ENCODE data around the gene MCTP1. TPM values are rescaled to one million over a fixed set of nuclear protein-coding genes. Genes with fewer than 3 reads are reported as not detected.

Gene MCTP1
- total and polyA plus RNA-seq, 9 of the 15 experiments (the other 6 are each of a cell fraction or from before 2014, with no cell fraction given), result 0.04 to 0.93 (median 0.06) TPM; not detected in 4

- peak; percentile 70 for TF ChIP-seq NFE2L1 (tag; IDR thresholded peaks at IDR 0.05; ENCODE audit: borderline replicate concordance, low read depth)
- TF ChIP-seq POLR2H (tag; IDR thresholded peaks at IDR 0.05; ENCODE audit: low read depth), result no peak
- TF ChIP-seq C11orf30 (IDR thresholded peaks at IDR 0.05; ENCODE audit: low read depth), result peak; percentile 61
- TF ChIP-seq THAP12 (CRISPR knock-in tag; IDR thresholded peaks at IDR 0.05), result no peak
- TF ChIP-seq HSF4 (CRISPR knock-in tag; IDR thresholded peaks at IDR 0.05; ENCODE audit: borderline replicate concordance), result no peak
- TF ChIP-seq TCF3 (CRISPR knock-in tag; IDR thresholded peaks at IDR 0.05), result no peak
- peak; percentile 84 for TF ChIP-seq NFE2 (IDR thresholded peaks at IDR 0.05; ENCODE audit: low read depth)
- TF ChIP-seq POLR2B (IDR thresholded peaks at IDR 0.05; ENCODE audit: low read depth, partially characterized antibody), result no peak
- peak; percentile 87 for TF ChIP-seq MAFG (tag; conservative IDR thresholded peaks at IDR 0.05)
These were observed 535.9 kb downstream of the MCTP1 start (continued) for GRCh38 chr5:94749042-94749441.

- DNase-seq (ENCODE audit: extremely low read depth in 1 of 4, low spot score in 3 of 4) (no peak), FAIRE-seq (no peak), ATAC-seq (no peak)
- H3K27ac ChIP-seq (ENCODE audit: extremely low read depth, low read depth, low read length), result no peak overlapping the region
- H3K9ac ChIP-seq (ENCODE audit: insufficient read depth in 1 of 2, low read depth in 2 of 2, low read length in 2 of 2), result no peak overlapping the region
- H3K36me3 ChIP-seq (ENCODE audit: control insufficient read depth, insufficient read depth, low read length), result no peaks in the 10 kb centered on the region
- intact Hi-C loops (cut with micrococcal nuclease), result no loop called here
- no peaks in the 10 kb centered on the region for H4K20me1 ChIP-seq (replicated peaks; ENCODE audit: control insufficient read depth, insufficient read depth, low read length)
- H3K9me1 ChIP-seq (ENCODE audit: control insufficient read depth, insufficient read depth, low read length), result no peaks in the 10 kb centered on the region
- H3K4me2 ChIP-seq (ENCODE audit: insufficient read depth, low read length), result no peak overlapping the region
- H2AFZ ChIP-seq (ENCODE audit: low read depth, low read length), result no peak overlapping the region
- TF ChIP-seq NFIX (CRISPR knock-in tag; IDR thresholded peaks at IDR 0.05; ENCODE audit: low read depth) (peak; percentile 36; the same call in 1 of the 2 replicates), MEF2A (IDR thresholded peaks at IDR 0.05; ENCODE audit: control insufficient read depth, low read depth, low read length) (no peak), NFIC (IDR thresholded peaks at IDR 0.05) (peak; percentile 63; the same call in 1 of the 2 replicates)
- 4% methylated on average over 3 of the region's 3 CpGs for WGBS (ENCODE audit: insufficient coverage, low coverage, missing lambda C conversion rate)
- no peaks in the 10 kb centered on the region; a peak in 1 of 5 replicates for H3K27me3 ChIP-seq (ENCODE audit: control insufficient read depth in 2 of 2, insufficient read depth in 2 of 2, low read length in 2 of 2)
- peaks cover 0 to 3% of the 10 kb centered on the region in 2 experiments; a peak in 1 of 5 replicates for H3K4me1 ChIP-seq (replicated peaks in 1 of 2; ENCODE audit: control insufficient read depth in 2 of 2, insufficient read depth in 2 of 2, low read length in 2 of 2)
- H3K9me3 ChIP-seq (replicated peaks; ENCODE audit: control insufficient read depth, insufficient read depth, low read depth, low read length), result no peaks in the 10 kb centered on the region
- ChIA-PET POLR2A (no interaction called here), CTCF (ENCODE audit: low intra/inter-chr PET ratio) (no interaction called here)
- H3K79me2 ChIP-seq (ENCODE audit: control insufficient read depth, insufficient read depth, low read length), result no peaks in the 10 kb centered on the region
- H3K4me3 ChIP-seq, result no peak overlapping the region
- in situ Hi-C loops (cut with MboI), result loop anchor here (25.0 kb wide), 1 partner anchor 1161 kb away; the partner anchor contains the start of genes NR2F1 and NR2F1-AS1
- BruUV-seq (replicated peaks), result no TSS peak
These were observed 536.7 kb downstream of the MCTP1 start for GRCh38 chr5:94748212-94748611.
